Keratinocyte (primary cell): ENCODE results near the gene MED15. TPM values are rescaled to one million over a fixed set of nuclear protein-coding genes. Genes with fewer than 3 reads are reported as not detected.

Experiments
- DNase-seq: peaks from one replicate; pipeline ENCODE4 v3.0.0-alpha.2; 2011; ENCODE audit warnings: low read depth, missing footprints, low spot score
- FAIRE-seq: peaks from 2 replicates; lab custom pipeline; 2011; peaks lifted over from hg19 to GRCh38; lab: Jason Lieb, UNC
- H2AFZ ChIP-seq: 2 replicates; pipeline ENCODE4 v1.6.0; 2012; ENCODE audit warnings: low read length, control low read depth, inconsistent platforms; ENCODE audit not compliant: control insufficient read depth
- H3K27ac ChIP-seq: 2 replicates; pipeline ENCODE4 v1.5.1; 2011; ENCODE audit warnings: low read length; ENCODE audit not compliant: control insufficient read depth, insufficient read depth
- H3K27me3 ChIP-seq: 3 replicates; pipeline ENCODE4 v1.6.0; 2011; ENCODE audit warnings: low read length; ENCODE audit not compliant: control insufficient read depth, insufficient read depth; ENCODE audit errors: extremely low read depth
- H3K36me3 ChIP-seq, 2 experiments: 2 replicates in 1 of 2; 3 replicates in 1 of 2; pipeline ENCODE4 v1.5.1; 2011; ENCODE audit warnings: low read length in 2 of 2, mild to moderate bottlenecking in 1 of 2; ENCODE audit not compliant: control insufficient read depth in 2 of 2, insufficient read depth in 2 of 2; ENCODE audit errors: extremely low read depth in 1 of 2
- H3K4me1 ChIP-seq: 3 replicates; pipeline ENCODE4 v1.5.1; 2011; ENCODE audit warnings: low read length; ENCODE audit not compliant: control insufficient read depth, insufficient read depth; ENCODE audit errors: extremely low read depth
- H3K4me2 ChIP-seq: 3 replicates; pipeline ENCODE4 v1.6.0; 2011; ENCODE audit warnings: low read depth, low read length; ENCODE audit not compliant: control insufficient read depth, insufficient read depth; ENCODE audit errors: extremely low read depth
- H3K4me3 ChIP-seq, 3 experiments: fragments of 200-600 bp in 1 of 3; sonication (generic) in 1 of 3; 2 replicates in 2 of 3; 3 replicates in 1 of 3; pipeline ENCODE4 v1.5.1; 2011 to 2016; ENCODE audit warnings: low read length in 3 of 3, mild to moderate bottlenecking in 3 of 3, control low read depth in 2 of 3, inconsistent platforms in 1 of 3, low read depth in 1 of 3, mixed read lengths in 1 of 3, mixed run types in 1 of 3, moderate library complexity in 1 of 3; ENCODE audit not compliant: control insufficient read depth in 2 of 3, insufficient read depth in 2 of 3; ENCODE audit errors: extremely low read depth in 1 of 3
- H3K79me2 ChIP-seq: 2 replicates; pipeline ENCODE4 v1.6.0; 2012; ENCODE audit warnings: low read length; ENCODE audit not compliant: control insufficient read depth, insufficient read depth
- H3K9ac ChIP-seq: 3 replicates; pipeline ENCODE4 v1.6.0; 2011; ENCODE audit warnings: low read length; ENCODE audit not compliant: control insufficient read depth, insufficient read depth; ENCODE audit errors: extremely low read depth
- H3K9me1 ChIP-seq: 3 replicates; pipeline ENCODE4 v1.6.0; 2011; ENCODE audit warnings: low read length; ENCODE audit not compliant: control insufficient read depth, insufficient read depth; ENCODE audit errors: extremely low read depth
- H3K9me3 ChIP-seq: 2 replicates; pipeline ENCODE4 v1.5.1; 2012; ENCODE audit warnings: low read depth, low read length; ENCODE audit not compliant: control insufficient read depth
- H4K20me1 ChIP-seq: 3 replicates; pipeline ENCODE4 v1.6.0; 2011; ENCODE audit warnings: low read length; ENCODE audit not compliant: control insufficient read depth, insufficient read depth; ENCODE audit errors: extremely low read depth
- CTCF ChIP-seq, 3 experiments: IDR thresholded peaks in 1 of 3; conservative IDR thresholded peaks in 1 of 3; optimal IDR thresholded peaks in 1 of 3; 2 replicates in 2 of 3; 3 replicates in 1 of 3; pipeline versions ENCODE3 to v1.5.1; 2011; ENCODE audit warnings: low read length in 3 of 3, mild to moderate bottlenecking in 3 of 3, moderate library complexity in 2 of 3, control low read depth in 1 of 3, inconsistent platforms in 1 of 3; ENCODE audit not compliant: insufficient read depth in 2 of 3; ENCODE audit errors: extremely low read depth in 1 of 3
- EZH2 ChIP-seq: IDR thresholded peaks from one replicate; pipeline ENCODE4 v1.6.1; 2012; ENCODE audit warnings: inconsistent platforms, mild to moderate bottlenecking, low read length, moderate library complexity
- dilution Hi-C: fragments of 300-500 bp; cut with MboI; formaldehyde crosslinking; loops from one replicate; pipeline ENCODE4 v1.7.0; 2020; ENCODE audit warnings: low sequenced_read_pairs; ENCODE audit not compliant: extremely low pct_ligation_motif_present
- polyA plus RNA-seq, 5 experiments: library from polyadenylated mRNA; depleted of rRNA in 3 of 5; stranded (reverse) in 3 of 5; stranded (forward) in 1 of 5; unstranded in 1 of 5; fragments of >200 nt; gene quantifications; 1 replicate in 1 of 5; 2 replicates in 3 of 5; 3 replicates in 1 of 5; pipeline versions ENCODE4 v1.2.1 to v1.2.3, GENCODE V29; 2011 to 2012; ENCODE audit warnings: missing spikeins in 2 of 5, low read depth in 1 of 5, low replicate concordance in 1 of 5

MED15 gene
- polyA plus RNA-seq, 1 donor (not counting 4 experiments of a cell fraction or from before 2014, with no cell fraction given) = 24.9 TPM

GRCh38 chr22:20574920-20575353 is 67.5 kb downstream of the MED15 start:
- Histone ChIP-seq H3K9me3 (no peaks in the 10 kb centered on the region), H3K9ac (no peak overlapping the region), H3K4me2 (no peak overlapping the region), H3K4me1 (peaks cover under 1% of the 10 kb centered on the region), H3K79me2 (peaks cover 42% of the 10 kb centered on the region), H4K20me1 (peaks cover 9% of the 10 kb centered on the region), H2AFZ (no peak overlapping the region), H3K4me3 (no peak overlapping the region), H3K27ac (no peak overlapping the region), H3K9me1 (peaks cover 2% of the 10 kb centered on the region), H3K36me3 (peaks cover 57 to 58% of the 10 kb centered on the region in 2 experiments), H3K27me3 (no peaks in the 10 kb centered on the region)
- TF ChIP-seq EZH2 (no peak), CTCF (optimal IDR thresholded peaks at IDR 0.05 in 1 of 3, IDR thresholded peaks at IDR 0.05 in 1 of 3, conservative IDR thresholded peaks at IDR 0.05 in 1 of 3; ENCODE audit: extremely low read depth in 1 of 3, insufficient read depth in 2 of 3, low read length in 3 of 3) (no peak)
- dilution Hi-C loops = no loop called here
- FAIRE-seq (no peak), DNase-seq (no peak)

GRCh38 chr22:20575724-20576444 is 68.5 kb downstream of the MED15 start:
- DNase-seq (no peak), FAIRE-seq (no peak)
- H2AFZ ChIP-seq = no peak overlapping the region
- no peaks in the 10 kb centered on the region for H3K4me1 ChIP-seq
- no peak overlapping the region for H3K4me3 ChIP-seq
- peaks cover 48% of the 10 kb centered on the region for H3K79me2 ChIP-seq
- H3K27ac ChIP-seq = no peak overlapping the region
- dilution Hi-C loops = no loop called here
- H3K27me3 ChIP-seq = no peaks in the 10 kb centered on the region
- no peaks in the 10 kb centered on the region for H3K9me3 ChIP-seq
- peaks cover 14% of the 10 kb centered on the region for H4K20me1 ChIP-seq
- no peak overlapping the region for H3K4me2 ChIP-seq
- H3K9me1 ChIP-seq = peaks cover 2% of the 10 kb centered on the region
- H3K9ac ChIP-seq = no peak overlapping the region
- TF ChIP-seq CTCF (optimal IDR thresholded peaks at IDR 0.05 in 1 of 3, IDR thresholded peaks at IDR 0.05 in 1 of 3, conservative IDR thresholded peaks at IDR 0.05 in 1 of 3; ENCODE audit: extremely low read depth in 1 of 3, insufficient read depth in 2 of 3, low read length in 3 of 3) (no peak), EZH2 (no peak)
- peaks cover 66 to 67% of the 10 kb centered on the region in 2 experiments for H3K36me3 ChIP-seq
